OCI-LY3 (cell line): ENCODE data around the gene AGBL4.

ENCODE experiments used
- H2AFZ ChIP-seq: fragments of 200-600, 300-600 bp; shearing (Covaris generic); 2 replicates; pipeline ENCODE4 v1.6.0; 2014; ENCODE audit warnings: antibody characterized with exemption, low read depth, low read length
- H3K27ac ChIP-seq: fragments of 200-600, 300-600 bp; sonication (generic); 2 replicates; pipeline ENCODE4 v1.5.1; 2014; ENCODE audit warnings: mild to moderate bottlenecking, low read length, moderate library complexity, mixed read lengths
- H3K27me3 ChIP-seq: fragments of 200-600, 300-600 bp; sonication (generic); 2 replicates; pipeline ENCODE4 v1.6.1; 2014; ENCODE audit warnings: low read depth, low read length, mixed read lengths
- H3K36me3 ChIP-seq: fragments of 200-600, 300-600 bp; sonication (generic); replicated peaks from 2 replicates; pipeline ENCODE3; 2014; ENCODE audit warnings: low read depth, low read length, mixed read lengths
- H3K4me1 ChIP-seq: fragments of 300-600, 200-600 bp; sonication (generic); 2 replicates; pipeline ENCODE4 v1.6.1; 2014; ENCODE audit warnings: low read length, mixed read lengths
- H3K4me2 ChIP-seq: fragments of 200-600, 300-600 bp; sonication (generic); 2 replicates; pipeline ENCODE4 v1.6.1; 2014; ENCODE audit warnings: low read length, mixed read lengths
- H3K4me3 ChIP-seq: fragments of 300-600, 200-600 bp; sonication (generic); 2 replicates; pipeline ENCODE4 v1.5.1; 2014; ENCODE audit warnings: antibody characterized with exemption, mild to moderate bottlenecking, low read length, moderate library complexity
- H3K79me2 ChIP-seq: fragments of 300-600, 200-600 bp; shearing (Covaris generic); 2 replicates; pipeline ENCODE4 v1.6.1; 2014; ENCODE audit warnings: mild to moderate bottlenecking, low read length, mixed read lengths
- H3K9ac ChIP-seq: fragments of 300-600, 200-600 bp; shearing (Covaris generic); 2 replicates; pipeline ENCODE4 v1.6.0; 2014; ENCODE audit warnings: mild to moderate bottlenecking, low read length, moderate library complexity
- H3K9me3 ChIP-seq: fragments of 200-600, 300-600 bp; shearing (Covaris generic); 2 replicates; pipeline ENCODE4 v1.6.1; 2014; ENCODE audit warnings: low read length, mixed read lengths; ENCODE audit not compliant: insufficient read depth
- H4K20me1 ChIP-seq: fragments of 200-600, 300-600 bp; sonication (generic); 2 replicates; pipeline ENCODE4 v1.6.1; 2016; ENCODE audit warnings: low read length, mixed read lengths; ENCODE audit not compliant: insufficient read depth
- EZH2phosphoT487 ChIP-seq: fragments of 200-600 bp; shearing (Covaris generic); IDR thresholded peaks from 2 replicates; pipeline ENCODE4 v1.6.1; 2018; ENCODE audit warnings: antibody characterized with exemption, mixed run types, low read depth
- TF ChIP-seq, protein P1 (sequence below): fragments of 200-600, 300-600 bp; sonication (generic); IDR thresholded peaks from 2 replicates; pipeline ENCODE4 v1.5.1; 2014; ENCODE audit warnings: antibody characterized with exemption, low read length, low read depth

AGBL4 gene

DNA sequence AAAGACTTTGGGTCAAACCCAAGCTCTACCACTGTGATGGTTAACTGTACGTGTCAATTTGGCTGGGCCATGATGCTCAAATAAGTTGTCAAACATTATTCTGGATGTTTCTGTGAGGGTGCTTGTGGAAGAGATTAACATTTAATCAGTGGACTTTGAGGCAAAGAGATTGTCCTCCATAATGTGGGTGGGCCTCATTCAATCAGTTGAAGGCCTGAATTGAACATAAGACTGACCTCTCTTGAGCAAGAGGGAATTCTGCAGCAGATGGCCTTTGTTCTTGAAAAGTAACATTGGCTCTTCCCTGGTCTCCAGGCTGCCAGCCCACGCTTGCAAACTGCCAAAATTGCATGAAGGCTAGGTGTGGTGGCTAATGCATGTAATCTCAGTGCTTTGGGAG is 1457.3 kb downstream of the AGBL4 start:
- TF ChIP-seq EZH2phosphoT487 = no peak
- TF ChIP-seq, protein P1, sequence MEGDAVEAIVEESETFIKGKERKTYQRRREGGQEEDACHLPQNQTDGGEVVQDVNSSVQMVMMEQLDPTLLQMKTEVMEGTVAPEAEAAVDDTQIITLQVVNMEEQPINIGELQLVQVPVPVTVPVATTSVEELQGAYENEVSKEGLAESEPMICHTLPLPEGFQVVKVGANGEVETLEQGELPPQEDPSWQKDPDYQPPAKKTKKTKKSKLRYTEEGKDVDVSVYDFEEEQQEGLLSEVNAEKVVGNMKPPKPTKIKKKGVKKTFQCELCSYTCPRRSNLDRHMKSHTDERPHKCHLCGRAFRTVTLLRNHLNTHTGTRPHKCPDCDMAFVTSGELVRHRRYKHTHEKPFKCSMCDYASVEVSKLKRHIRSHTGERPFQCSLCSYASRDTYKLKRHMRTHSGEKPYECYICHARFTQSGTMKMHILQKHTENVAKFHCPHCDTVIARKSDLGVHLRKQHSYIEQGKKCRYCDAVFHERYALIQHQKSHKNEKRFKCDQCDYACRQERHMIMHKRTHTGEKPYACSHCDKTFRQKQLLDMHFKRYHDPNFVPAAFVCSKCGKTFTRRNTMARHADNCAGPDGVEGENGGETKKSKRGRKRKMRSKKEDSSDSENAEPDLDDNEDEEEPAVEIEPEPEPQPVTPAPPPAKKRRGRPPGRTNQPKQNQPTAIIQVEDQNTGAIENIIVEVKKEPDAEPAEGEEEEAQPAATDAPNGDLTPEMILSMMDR = no peak
- H4K20me1 ChIP-seq = no peaks in the 10 kb centered on the region
- no peak overlapping the region for H3K27ac ChIP-seq
- H3K4me1 ChIP-seq = peaks cover 18% of the 10 kb centered on the region
- no peak overlapping the region for H3K4me2 ChIP-seq
- H3K79me2 ChIP-seq = no peaks in the 10 kb centered on the region
- no peak overlapping the region for H3K9ac ChIP-seq
- no peak overlapping the region for H2AFZ ChIP-seq
- no peaks in the 10 kb centered on the region for H3K9me3 ChIP-seq
- H3K36me3 ChIP-seq = no peaks in the 10 kb centered on the region
- H3K4me3 ChIP-seq = no peak overlapping the region
- no peaks in the 10 kb centered on the region for H3K27me3 ChIP-seq

DNA sequence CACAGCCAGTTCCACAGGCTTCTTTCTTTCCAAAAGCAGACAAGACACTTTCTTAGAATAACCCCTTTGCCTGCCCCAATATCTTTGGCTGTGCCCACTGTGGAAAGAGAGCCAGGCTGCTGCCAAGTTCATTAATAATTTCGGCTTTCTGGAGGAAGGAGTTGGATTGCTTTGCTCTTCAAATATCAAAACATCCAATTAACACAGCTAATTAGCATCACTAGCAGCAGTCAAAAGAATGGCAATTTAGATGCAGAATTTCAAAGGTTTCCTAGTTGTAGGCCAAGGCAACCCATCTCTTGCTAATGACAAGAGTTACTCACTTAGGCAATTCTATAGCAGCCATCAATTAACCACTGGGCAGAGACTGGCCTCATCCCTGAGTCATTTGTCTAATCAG is 1460.7 kb downstream of the AGBL4 start:
- no peaks in the 10 kb centered on the region for H3K9me3 ChIP-seq
- H3K4me2 ChIP-seq = no peak overlapping the region
- no peaks in the 10 kb centered on the region for H3K36me3 ChIP-seq
- H3K79me2 ChIP-seq = no peaks in the 10 kb centered on the region
- H3K9ac ChIP-seq = no peak overlapping the region
- H4K20me1 ChIP-seq = no peaks in the 10 kb centered on the region
- TF ChIP-seq, protein P1 = no peak
- no peak overlapping the region for H3K4me3 ChIP-seq
- peaks cover 15% of the 10 kb centered on the region for H3K4me1 ChIP-seq
- H2AFZ ChIP-seq = no peak overlapping the region
- no peaks in the 10 kb centered on the region for H3K27me3 ChIP-seq
- H3K27ac ChIP-seq = no peak overlapping the region

DNA sequence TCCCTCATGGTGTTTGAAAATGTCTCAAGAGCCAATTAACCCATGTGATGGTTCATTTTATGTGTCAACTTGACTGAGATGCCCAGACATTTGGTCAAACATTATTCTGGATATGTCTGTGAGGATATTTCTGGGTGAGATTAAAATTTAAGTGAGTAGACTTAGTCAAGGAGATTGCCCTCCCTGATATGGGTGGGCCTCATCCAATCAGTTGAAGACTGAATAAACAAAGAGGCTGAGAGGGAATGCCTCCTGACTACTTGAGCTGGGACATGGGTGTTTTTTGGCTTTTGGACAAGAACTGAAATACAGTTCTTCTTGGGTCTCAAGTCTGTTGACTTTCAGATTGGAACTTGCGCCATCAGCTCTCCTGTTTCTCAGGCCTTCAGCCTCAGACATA is 1462.3 kb downstream of the AGBL4 start:
- H3K9ac ChIP-seq = no peak overlapping the region
- no peaks in the 10 kb centered on the region for H3K36me3 ChIP-seq
- no peaks in the 10 kb centered on the region for H3K9me3 ChIP-seq
- H3K4me3 ChIP-seq = no peak overlapping the region
- no peak overlapping the region for H3K4me2 ChIP-seq
- no peak overlapping the region for H3K27ac ChIP-seq
- H2AFZ ChIP-seq = no peak overlapping the region
- no peak for TF ChIP-seq EZH2phosphoT487
- TF ChIP-seq, protein P1 = no peak
- peaks cover 15% of the 10 kb centered on the region for H3K4me1 ChIP-seq
- no peaks in the 10 kb centered on the region for H3K27me3 ChIP-seq
- H4K20me1 ChIP-seq = no peaks in the 10 kb centered on the region
- no peaks in the 10 kb centered on the region for H3K79me2 ChIP-seq

DNA sequence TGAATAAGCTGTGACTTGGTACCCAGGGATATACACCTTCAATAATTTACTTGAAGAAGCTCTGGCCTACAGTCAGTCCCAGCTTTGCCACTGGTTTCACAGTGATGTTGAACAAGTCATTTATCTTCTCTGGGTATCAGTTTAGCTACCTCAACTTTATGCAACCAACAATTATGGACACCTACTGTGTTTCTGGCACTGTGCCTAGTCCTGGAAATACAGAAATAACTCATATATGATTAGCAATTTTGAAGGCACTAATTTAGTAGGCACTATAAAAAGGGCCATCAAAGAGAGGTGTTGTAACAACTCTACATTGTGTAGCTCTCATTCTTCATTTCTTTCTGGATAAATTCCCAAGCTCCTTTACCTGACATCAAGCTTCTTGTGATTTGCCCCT is 1463.2 kb downstream of the AGBL4 start:
- H3K36me3 ChIP-seq = no peaks in the 10 kb centered on the region
- H4K20me1 ChIP-seq = no peaks in the 10 kb centered on the region
- no peak overlapping the region for H3K9ac ChIP-seq
- no peaks in the 10 kb centered on the region for H3K9me3 ChIP-seq
- H3K27ac ChIP-seq = no peak overlapping the region
- H3K4me2 ChIP-seq = no peak overlapping the region
- no peak overlapping the region for H2AFZ ChIP-seq
- H3K4me3 ChIP-seq = no peak overlapping the region
- H3K4me1 ChIP-seq = peaks cover 15% of the 10 kb centered on the region
- no peaks in the 10 kb centered on the region for H3K27me3 ChIP-seq
- no peaks in the 10 kb centered on the region for H3K79me2 ChIP-seq
- no peak for TF ChIP-seq EZH2phosphoT487
- TF ChIP-seq, protein P1 = no peak
